SK-N-SH treated with all-trans-retinoic acid at 6 μM for 48 hours (cell line): ENCODE measurements around the gene SMPDL3A.

Experiments used
- ARNTL ChIP-seq: fragments of 450-650 bp; formaldehyde crosslinking; IDR thresholded peaks from 2 replicates; pipeline ENCODE4 v1.5.0; 2020; ENCODE audit warnings: low read depth, mild to moderate bottlenecking, moderate library complexity, borderline replicate concordance
- CREB5 ChIP-seq: fragments of 250-450 bp; sonication (Bioruptor Pico); IDR thresholded peaks from 2 replicates; pipeline ENCODE4 v1.5.1; 2020; ENCODE audit warnings: low read depth, mild to moderate bottlenecking, moderate library complexity
- ESRRG ChIP-seq: fragments of 250-450 bp; sonication (Bioruptor Pico); IDR thresholded peaks from 2 replicates; pipeline ENCODE4 v1.6.1; 2021; ENCODE audit warnings: mild to moderate bottlenecking
- ISL1 ChIP-seq: fragments of 250-450 bp; sonication (Bioruptor Pico); IDR thresholded peaks from 2 replicates; pipeline ENCODE4 v2.1.2; 2022; ENCODE audit warnings: mild to moderate bottlenecking, moderate library complexity
- PATZ1 ChIP-seq: fragments of 250-450 bp; sonication (Bioruptor Pico); IDR thresholded peaks from 2 replicates; pipeline ENCODE4 v1.8.0; 2020; ENCODE audit warnings: mild to moderate bottlenecking, moderate library complexity, borderline replicate concordance
- RARB ChIP-seq: fragments of 250-450 bp; sonication (Bioruptor Pico); IDR thresholded peaks from 2 replicates; pipeline ENCODE4 v1.8.0; 2021; ENCODE audit warnings: mild to moderate bottlenecking, moderate library complexity
- SNAI2 ChIP-seq: fragments of 250-450 bp; sonication (Bioruptor Pico); IDR thresholded peaks from 2 replicates; pipeline ENCODE4 v1.5.0; 2020; ENCODE audit warnings: mild to moderate bottlenecking, moderate library complexity
- TCF4 ChIP-seq: fragments of 250-450 bp; sonication (Bioruptor Pico); IDR thresholded peaks from 2 replicates; pipeline ENCODE4 v1.8.0; 2021; ENCODE audit warnings: mild to moderate bottlenecking, moderate library complexity, borderline replicate concordance
- ZC3H10 ChIP-seq: fragments of 250-450 bp; sonication (Bioruptor Pico); IDR thresholded peaks from 2 replicates; pipeline ENCODE4 v1.5.1; 2021; ENCODE audit warnings: mild to moderate bottlenecking, moderate library complexity
- ZNF565 ChIP-seq: fragments of 450-650 bp; formaldehyde crosslinking; conservative IDR thresholded peaks from 2 replicates; pipeline ENCODE4 v1.5.0; 2020; ENCODE audit warnings: low read depth, mild to moderate bottlenecking, moderate library complexity
- ZNF8 ChIP-seq: fragments of 450-650 bp; formaldehyde crosslinking; IDR thresholded peaks from 2 replicates; pipeline ENCODE4 v1.5.0; 2020; ENCODE audit warnings: mild to moderate bottlenecking, moderate library complexity
- TF ChIP-seq, protein P1 (sequence below): fragments of 250-450 bp; sonication (Bioruptor Pico); IDR thresholded peaks from 2 replicates; pipeline ENCODE4 v1.5.1; 2021; ENCODE audit warnings: mild to moderate bottlenecking, moderate library complexity

DNA sequence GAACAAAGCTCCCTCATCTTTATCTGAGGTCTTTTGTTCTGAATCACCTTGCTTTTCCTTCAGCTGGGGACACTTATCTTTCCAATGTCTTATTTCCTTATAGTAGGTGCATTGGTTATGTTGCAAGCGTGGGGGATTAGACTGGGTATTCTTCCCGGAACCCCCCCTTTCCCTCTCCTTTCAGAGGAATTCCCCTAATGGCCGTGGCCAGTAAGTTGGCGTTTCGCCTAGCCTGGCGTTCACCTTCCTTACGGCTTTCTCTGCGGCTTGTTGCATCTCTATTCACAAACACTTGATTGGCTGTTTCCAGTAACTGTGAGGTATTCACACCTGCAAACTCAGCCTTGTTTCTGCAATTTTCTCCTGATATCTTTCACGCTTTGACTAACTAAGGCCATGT lies 42.4 kb upstream of the SMPDL3A start:
- TF ChIP-seq ESRRG (CRISPR knock-in tag) = no peak
- TF ChIP-seq TCF4 = no peak
- no peak for TF ChIP-seq ISL1
- no peak for TF ChIP-seq SNAI2 (CRISPR knock-in tag)
- TF ChIP-seq, protein P1, sequence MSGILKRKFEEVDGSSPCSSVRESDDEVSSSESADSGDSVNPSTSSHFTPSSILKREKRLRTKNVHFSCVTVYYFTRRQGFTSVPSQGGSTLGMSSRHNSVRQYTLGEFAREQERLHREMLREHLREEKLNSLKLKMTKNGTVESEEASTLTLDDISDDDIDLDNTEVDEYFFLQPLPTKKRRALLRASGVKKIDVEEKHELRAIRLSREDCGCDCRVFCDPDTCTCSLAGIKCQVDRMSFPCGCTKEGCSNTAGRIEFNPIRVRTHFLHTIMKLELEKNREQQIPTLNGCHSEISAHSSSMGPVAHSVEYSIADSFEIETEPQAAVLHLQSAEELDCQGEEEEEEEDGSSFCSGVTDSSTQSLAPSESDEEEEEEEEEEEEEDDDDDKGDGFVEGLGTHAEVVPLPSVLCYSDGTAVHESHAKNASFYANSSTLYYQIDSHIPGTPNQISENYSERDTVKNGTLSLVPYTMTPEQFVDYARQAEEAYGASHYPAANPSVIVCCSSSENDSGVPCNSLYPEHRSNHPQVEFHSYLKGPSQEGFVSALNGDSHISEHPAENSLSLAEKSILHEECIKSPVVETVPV = no peak
- no peak for TF ChIP-seq PATZ1 (CRISPR knock-in tag)
- TF ChIP-seq ARNTL (CRISPR knock-in tag) = no peak
- no peak for TF ChIP-seq RARB (CRISPR knock-in tag)
- no peak for TF ChIP-seq ZC3H10
- TF ChIP-seq ZNF565 = no peak
- TF ChIP-seq CREB5 (CRISPR knock-in tag) = no peak
- no peak for TF ChIP-seq ZNF8 (CRISPR knock-in tag)
